Activated naive CD4-positive, alpha-beta T cell treated with anti-CD3 and anti-CD28 coated beads, Interleukin-2, amount 10 ng/mL, durations not matched to agents 7 days and 5 days (primary cell): ENCODE results near the gene HSPA9.
"Not testable (repeated sequence)": the region's sequence is repeated elsewhere in the genome, so short reads cannot be mapped to it uniquely, and the experiment has no call there.

Experiments
- CTCF ChIA-PET: fragments of 350-600 bp; sonication (Branson Sonifier 250); formaldehyde crosslinking; loops from one replicate; lab custom pipeline; 2021; ENCODE audit warnings: antibody characterized with exemption; lab: Charles Lee
- DNase-seq: peaks from one replicate; pipeline ENCODE4 v3.0.0-alpha.2; 2020
- H3K27ac Mint-ChIP-seq: one replicate; pipeline ENCODE4 v1.8.0; 2021; ENCODE audit warnings: mild to moderate bottlenecking, moderate library complexity, mixed read lengths
- H3K27me3 Mint-ChIP-seq: one replicate; pipeline ENCODE4 v1.8.0; 2021; ENCODE audit warnings: mild to moderate bottlenecking, mixed read lengths
- H3K36me3 Mint-ChIP-seq: one replicate; pipeline ENCODE4 v1.8.0; 2021; ENCODE audit warnings: mixed read lengths
- H3K4me1 Mint-ChIP-seq: one replicate; pipeline ENCODE4 v1.8.0; 2021; ENCODE audit warnings: mixed read lengths
- H3K4me3 Mint-ChIP-seq: one replicate; pipeline ENCODE4 v1.8.0; 2021; ENCODE audit warnings: mild to moderate bottlenecking, moderate library complexity, mixed read lengths
- H3K9me3 Mint-ChIP-seq: one replicate; pipeline ENCODE4 v1.8.0; 2021; ENCODE audit warnings: mixed read lengths

Gene HSPA9

GRCh38 chr5:138520971-138521370 is 54.2 kb downstream of the HSPA9 start:
- H3K4me3 Mint-ChIP-seq = no peak overlapping the region
- no peak for DNase-seq
- H3K4me1 Mint-ChIP-seq = peaks cover 8% of the 10 kb centered on the region
- no peaks in the 10 kb centered on the region for H3K9me3 Mint-ChIP-seq
- CTCF ChIA-PET = no interaction called here
- H3K27me3 Mint-ChIP-seq = no peaks in the 10 kb centered on the region
- peaks cover 25% of the 10 kb centered on the region for H3K36me3 Mint-ChIP-seq
- no peak overlapping the region for H3K27ac Mint-ChIP-seq

- no peak overlapping the region for H3K4me3 Mint-ChIP-seq
- H3K36me3 Mint-ChIP-seq = peaks cover 43% of the 10 kb centered on the region
- CTCF ChIA-PET = no interaction called here
- no peak overlapping the region for H3K27ac Mint-ChIP-seq
- no peak for DNase-seq
- no peaks in the 10 kb centered on the region for H3K27me3 Mint-ChIP-seq
- H3K9me3 Mint-ChIP-seq = no peaks in the 10 kb centered on the region
- peaks cover 5% of the 10 kb centered on the region for H3K4me1 Mint-ChIP-seq
Observed at GRCh38 chr5:138517437-138517836, 57.8 kb downstream of the HSPA9 start.

DNA sequence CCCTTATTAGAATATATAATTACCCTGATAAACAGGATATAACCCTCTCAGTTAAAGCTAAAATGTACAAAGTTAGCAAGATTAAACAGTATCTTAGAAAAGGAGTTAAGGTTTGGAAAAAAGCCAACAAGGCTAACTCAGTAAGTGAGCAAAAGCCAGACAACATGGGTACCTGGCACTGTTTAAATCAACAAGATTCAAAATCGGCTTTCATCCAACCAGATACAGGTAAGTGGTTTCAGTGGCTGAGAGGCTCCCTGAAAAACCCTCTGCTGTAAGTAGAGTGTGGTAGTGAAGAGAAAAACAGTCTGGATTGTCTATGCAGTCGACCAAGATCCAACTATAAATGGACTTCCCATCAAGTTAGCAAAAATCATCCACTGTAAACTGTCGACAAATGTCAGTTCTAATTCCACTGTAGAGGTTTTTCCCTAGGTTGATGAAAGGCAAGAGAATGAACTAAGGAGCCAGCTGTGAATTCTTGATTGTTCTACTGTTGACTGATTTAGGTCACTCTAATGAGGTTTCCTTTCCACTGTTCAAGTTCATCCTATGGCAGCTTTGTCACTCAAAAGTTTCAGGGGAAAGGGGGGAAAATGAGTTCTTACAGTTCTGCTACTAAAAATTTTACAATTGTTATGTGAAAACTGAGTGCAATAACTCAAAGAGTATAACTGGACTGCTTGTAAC is 59.5 kb downstream of the HSPA9 start:
- H3K27me3 Mint-ChIP-seq = no peaks in the 10 kb centered on the region
- no peak overlapping the region for H3K27ac Mint-ChIP-seq
- H3K4me3 Mint-ChIP-seq = no peak overlapping the region
- H3K9me3 Mint-ChIP-seq = no peaks in the 10 kb centered on the region
- CTCF ChIA-PET = no interaction called here
- peaks cover 2% of the 10 kb centered on the region for H3K4me1 Mint-ChIP-seq
- no peak for DNase-seq
- peaks cover 47% of the 10 kb centered on the region for H3K36me3 Mint-ChIP-seq

- Mint-ChIP-seq H3K36me3 (peaks cover 55% of the 10 kb centered on the region), H3K4me3 (no peak overlapping the region), H3K27me3 (no peaks in the 10 kb centered on the region), H3K27ac (peak overlapping the region; percentile 0), H3K4me1 (no peaks in the 10 kb centered on the region), H3K9me3 (no peaks in the 10 kb centered on the region)
- CTCF ChIA-PET = interaction anchor here (1.8 to 2.9 kb wide), 2 partner anchors 10 to 65 kb away, joined by 6 to 10 read pairs; no protein-coding TSS in a partner anchor
- DNase-seq = no peak
Observed at GRCh38 chr5:138514021-138514420, 61.2 kb downstream of the HSPA9 start.

GRCh38 chr5:138508958-138509357 is 66.2 kb downstream of the HSPA9 start:
- Mint-ChIP-seq H3K36me3 (peaks cover 46% of the 10 kb centered on the region), H3K4me1 (no peaks in the 10 kb centered on the region), H3K27ac (no peak overlapping the region), H3K4me3 (no peak overlapping the region), H3K27me3 (no peaks in the 10 kb centered on the region), H3K9me3 (no peaks in the 10 kb centered on the region)
- CTCF ChIA-PET = interaction anchor here (0.7 kb wide), 1 partner anchor 21 kb away, joined by 3 read pairs; no protein-coding TSS in a partner anchor
- DNase-seq = no peak

DNA sequence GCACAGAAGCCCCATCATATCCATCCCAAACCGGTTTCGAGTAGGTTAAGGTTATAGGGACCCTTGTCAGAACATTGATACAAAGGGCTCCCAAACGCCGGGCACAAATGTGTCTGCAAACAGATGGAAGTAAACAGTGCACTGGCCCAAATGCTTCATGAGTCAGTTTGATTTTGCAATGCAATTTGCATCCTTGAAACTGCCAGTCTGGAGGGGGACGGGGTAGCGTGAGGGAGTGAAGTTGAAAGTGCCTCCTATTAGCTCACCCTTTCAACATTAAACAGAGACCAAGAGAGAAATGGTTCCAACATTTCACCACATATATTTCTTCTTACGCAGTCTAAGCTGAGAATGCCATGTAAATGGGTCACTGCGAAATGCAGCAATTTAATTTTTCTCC is 67.7 kb downstream of the HSPA9 start:
- not testable (repeated sequence) for H3K27ac Mint-ChIP-seq, DNase-seq, H3K4me1 Mint-ChIP-seq, H3K27me3 Mint-ChIP-seq, H3K9me3 Mint-ChIP-seq, H3K4me3 Mint-ChIP-seq
- H3K36me3 Mint-ChIP-seq = peaks cover 36% of the 10 kb centered on the region
- CTCF ChIA-PET = interaction anchor here (1.0 to 5.9 kb wide), 2 partner anchors 59 to 156 kb away, joined by 3 to 114 read pairs; no protein-coding TSS in a partner anchor

DNA sequence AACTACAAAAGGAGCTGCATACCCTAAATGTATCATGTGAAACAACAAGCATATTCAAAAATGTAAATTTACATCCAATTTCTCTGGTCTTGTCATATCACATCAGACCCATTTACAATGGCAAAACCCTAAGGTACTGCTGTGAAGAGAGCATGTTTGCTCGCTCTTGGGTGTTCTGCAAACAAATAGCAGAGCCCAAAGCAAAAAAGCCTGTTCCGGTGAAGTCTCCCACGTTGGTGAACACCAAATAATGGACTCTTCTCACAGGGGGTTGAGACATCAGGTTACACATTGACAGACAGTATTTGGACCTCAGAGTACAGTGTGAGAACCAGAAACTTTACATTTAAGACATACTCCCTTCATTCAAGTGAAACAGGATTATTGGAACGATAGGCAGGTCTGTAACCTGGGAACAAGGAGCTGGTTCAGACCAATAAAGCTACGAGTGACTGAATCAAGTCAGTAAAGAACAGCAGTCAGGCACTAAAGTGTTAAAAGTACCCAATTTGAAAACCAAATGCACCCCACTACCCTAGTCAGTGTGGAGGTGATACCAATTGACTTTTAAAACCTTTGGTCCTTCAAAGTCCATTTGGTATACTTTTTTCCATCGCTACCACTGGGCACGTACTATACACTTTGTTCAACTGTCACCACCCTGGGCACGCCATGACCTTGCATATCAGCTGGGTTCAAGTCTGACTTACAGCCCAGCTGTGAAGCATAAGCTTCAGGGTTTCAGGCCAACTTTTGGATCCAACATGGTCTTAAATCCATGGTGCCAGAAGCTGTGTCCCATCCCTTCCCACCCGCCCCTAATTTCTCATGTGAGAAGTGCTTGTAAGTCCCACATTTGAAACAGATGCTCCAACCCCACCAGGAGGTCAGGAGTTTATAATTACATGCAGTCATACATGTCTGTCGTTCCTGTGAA is 68.6 kb downstream of the HSPA9 start:
- Mint-ChIP-seq H3K27ac (no peak overlapping the region), H3K4me3 (no peak overlapping the region), H3K9me3 (no peaks in the 10 kb centered on the region), H3K4me1 (no peaks in the 10 kb centered on the region), H3K27me3 (no peaks in the 10 kb centered on the region), H3K36me3 (peaks cover 32% of the 10 kb centered on the region)
- CTCF ChIA-PET = interaction anchor here (1.0 to 5.9 kb wide), 2 partner anchors 58 to 155 kb away, joined by 3 to 114 read pairs; no protein-coding TSS in a partner anchor
- no peak for DNase-seq

- Mint-ChIP-seq H3K27me3 (no peaks in the 10 kb centered on the region), H3K9me3 (no peaks in the 10 kb centered on the region), H3K4me3 (no peak overlapping the region), H3K36me3 (peaks cover 23% of the 10 kb centered on the region), H3K4me1 (no peaks in the 10 kb centered on the region), H3K27ac (no peak overlapping the region)
- no peak for DNase-seq
- CTCF ChIA-PET = interaction anchor here (1.3 to 5.9 kb wide), 9 partner anchors 8 to 56 kb away, joined by 3 to 114 read pairs (median 11); partner anchors contain the start of gene EGR1
Observed at GRCh38 chr5:138504799-138505198, 70.4 kb downstream of the HSPA9 start.
